SH-SY5Y (cell line): ENCODE measurements around the gene RABGGTA.

Source experiments
- GATA2 ChIP-seq: IDR thresholded peaks from 2 replicates; pipeline ENCODE4 v1.6.1; 2011; ENCODE audit warnings: mild to moderate bottlenecking, low read depth, low read length
- GATA3 ChIP-seq: IDR thresholded peaks from 2 replicates; pipeline ENCODE4 v1.6.1; 2011; ENCODE audit warnings: low read depth, mild to moderate bottlenecking, low read length, moderate library complexity

- no peak for TF ChIP-seq GATA3
- TF ChIP-seq GATA2 = no peak
Observed at GRCh38 chr14:24315243-24315806, 43.9 kb upstream of the RABGGTA start.
